OCI-LY1 (cell line): Measurements from ENCODE around the gene SYNGAP1.

Experiments used
- CTCF ChIP-seq: fragments of 200-600 bp; sonication (generic), shearing (Covaris generic); IDR thresholded peaks from 2 replicates; pipeline ENCODE4 v1.5.1; 2017; ENCODE audit warnings: mild to moderate bottlenecking, antibody characterized with exemption, low read length, moderate library complexity, mixed read lengths
- EZH2 ChIP-seq: fragments of 200-600 bp; sonication (generic), shearing (Covaris generic); IDR thresholded peaks from 2 replicates; pipeline ENCODE4 v1.8.0; 2017; ENCODE audit warnings: borderline replicate concordance, mixed run types, mild to moderate bottlenecking, antibody characterized with exemption, low read length, moderate library complexity, mixed read lengths

GRCh38 chr6:33430334-33430733 is 10.5 kb downstream of the SYNGAP1 start:
- TF ChIP-seq CTCF = no peak
- no peak for TF ChIP-seq EZH2
